ENCODE data around the gene LSM14A. TPM values are rescaled to one million over a fixed set of nuclear protein-coding genes. Genes with fewer than 3 reads are reported as not detected.
"Not testable (repeated sequence)": the region's sequence is repeated elsewhere in the genome, so short reads cannot be mapped to it uniquely, and the experiment has no call there.

Gene LSM14A
- total RNA-seq, 1 experiment from 2014 or later, result 171 TPM

- H3K4me1 ChIP-seq (ENCODE audit: low read length), result peaks cover 96% of the 10 kb centered on the region
- H3K27ac ChIP-seq (ENCODE audit: low read length), result peak overlapping the region; percentile 90
- H3K4me3 ChIP-seq (ENCODE audit: low read length), result no peak overlapping the region
- H4K20me1 ChIP-seq (ENCODE audit: insufficient read depth, low read depth, low read length), result peaks cover 90% of the 10 kb centered on the region
- no peaks in the 10 kb centered on the region for H3K27me3 ChIP-seq (ENCODE audit: low read length)
- no peaks in the 10 kb centered on the region for H3K9me3 ChIP-seq (ENCODE audit: low read length)
- H3K4me2 ChIP-seq (ENCODE audit: low read depth, low read length, poor library complexity, severe bottlenecking), result peak overlapping the region; percentile 70
- DNase-seq, result no peak
- H3K36me3 ChIP-seq (ENCODE audit: insufficient read depth, low read length), result peaks cover 6% of the 10 kb centered on the region
- H2AFZ ChIP-seq (ENCODE audit: low read length), result no peak overlapping the region
- peaks cover 100% of the 10 kb centered on the region for H3K79me2 ChIP-seq (ENCODE audit: low read length)
- H3K9ac ChIP-seq (ENCODE audit: low read length), result no peak overlapping the region
- no peaks in the 10 kb centered on the region for H3K9me2 ChIP-seq (replicated peaks; ENCODE audit: insufficient read depth, low read length)
These were observed 17.1 kb downstream of the LSM14A start for GRCh38 chr19:34189199-34189916.

- H3K27ac ChIP-seq (ENCODE audit: low read length), result peak overlapping the region; percentile 90
- H3K4me3 ChIP-seq (ENCODE audit: low read length), result no peak overlapping the region
- H3K9ac ChIP-seq (ENCODE audit: low read length), result no peak overlapping the region
- H3K36me3 ChIP-seq (ENCODE audit: insufficient read depth, low read length), result peaks cover 13% of the 10 kb centered on the region
- no peaks in the 10 kb centered on the region for H3K9me2 ChIP-seq (replicated peaks; ENCODE audit: insufficient read depth, low read length)
- H3K4me1 ChIP-seq (ENCODE audit: low read length), result peaks cover 93% of the 10 kb centered on the region
- H4K20me1 ChIP-seq (ENCODE audit: insufficient read depth, low read depth, low read length), result peaks cover 90% of the 10 kb centered on the region
- peaks cover 100% of the 10 kb centered on the region for H3K79me2 ChIP-seq (ENCODE audit: low read length)
- H3K4me2 ChIP-seq (ENCODE audit: low read depth, low read length, poor library complexity, severe bottlenecking), result peak overlapping the region; percentile 70
- DNase-seq, result no peak
- no peaks in the 10 kb centered on the region for H3K27me3 ChIP-seq (ENCODE audit: low read length)
- no peaks in the 10 kb centered on the region for H3K9me3 ChIP-seq (ENCODE audit: low read length)
- no peak overlapping the region for H2AFZ ChIP-seq (ENCODE audit: low read length)
These were observed 17.7 kb downstream of the LSM14A start for GRCh38 chr19:34189917-34190425.

- Histone ChIP-seq H3K4me2 (ENCODE audit: low read depth, low read length, poor library complexity, severe bottlenecking) (peak overlapping the region; percentile 70), H3K4me1 (ENCODE audit: low read length) (peaks cover 78% of the 10 kb centered on the region)
- DNase-seq, result no peak
These were observed 19.2 kb downstream of the LSM14A start for GRCh38 chr19:34191355-34191962.

GRCh38 chr19:34193439-34193838 is 21.1 kb downstream of the LSM14A start:
- peak overlapping the region; percentile 70 for H3K4me2 ChIP-seq (ENCODE audit: low read depth, low read length, poor library complexity, severe bottlenecking)
- no peaks in the 10 kb centered on the region for H3K9me2 ChIP-seq (replicated peaks; ENCODE audit: insufficient read depth, low read length)
- H3K27me3 ChIP-seq (ENCODE audit: low read length), result no peaks in the 10 kb centered on the region
- DNase-seq, result peak; percentile 92
- peak overlapping the region; percentile 9 for H3K9ac ChIP-seq (ENCODE audit: low read length)
- H3K36me3 ChIP-seq (ENCODE audit: insufficient read depth, low read length), result peaks cover 37% of the 10 kb centered on the region
- peaks cover 62% of the 10 kb centered on the region for H3K4me1 ChIP-seq (ENCODE audit: low read length)
- peak overlapping the region; percentile 90 for H3K27ac ChIP-seq (ENCODE audit: low read length)
- peaks cover 58% of the 10 kb centered on the region for H4K20me1 ChIP-seq (ENCODE audit: insufficient read depth, low read depth, low read length)
- H3K4me3 ChIP-seq (ENCODE audit: low read length), result peak overlapping the region; percentile 26; the same call in 1 of the 2 replicates
- no peak overlapping the region for H2AFZ ChIP-seq (ENCODE audit: low read length)
- no peaks in the 10 kb centered on the region for H3K9me3 ChIP-seq (ENCODE audit: low read length)
- peaks cover 91% of the 10 kb centered on the region for H3K79me2 ChIP-seq (ENCODE audit: low read length)

More at GRCh38 chr19:34191355-34191962, 19.2 kb downstream of the LSM14A start:
- Histone ChIP-seq H3K9me2 (replicated peaks; ENCODE audit: insufficient read depth, low read length) (no peaks in the 10 kb centered on the region), H3K9ac (ENCODE audit: low read length) (no peak overlapping the region), H3K4me3 (ENCODE audit: low read length) (no peak overlapping the region), H3K36me3 (ENCODE audit: insufficient read depth, low read length) (peaks cover 23% of the 10 kb centered on the region), H3K79me2 (ENCODE audit: low read length) (peaks cover 98% of the 10 kb centered on the region), H4K20me1 (ENCODE audit: insufficient read depth, low read depth, low read length) (peaks cover 76% of the 10 kb centered on the region), H3K27me3 (ENCODE audit: low read length) (no peaks in the 10 kb centered on the region), H3K9me3 (ENCODE audit: low read length) (no peaks in the 10 kb centered on the region), H3K27ac (ENCODE audit: low read length) (peak overlapping the region; percentile 90), H2AFZ (ENCODE audit: low read length) (no peak overlapping the region)

- Histone ChIP-seq H3K4me2 (ENCODE audit: low read depth, low read length, poor library complexity, severe bottlenecking) (peak overlapping the region; percentile 70), H3K9ac (ENCODE audit: low read length) (no peak overlapping the region), H3K79me2 (ENCODE audit: low read length) (peaks cover 87% of the 10 kb centered on the region), H3K27me3 (ENCODE audit: low read length) (no peaks in the 10 kb centered on the region), H4K20me1 (ENCODE audit: insufficient read depth, low read depth, low read length) (peaks cover 55% of the 10 kb centered on the region), H3K9me3 (ENCODE audit: low read length) (no peaks in the 10 kb centered on the region), H3K9me2 (replicated peaks; ENCODE audit: insufficient read depth, low read length) (no peaks in the 10 kb centered on the region), H2AFZ (ENCODE audit: low read length) (no peak overlapping the region), H3K27ac (ENCODE audit: low read length) (peak overlapping the region; percentile 90), H3K36me3 (ENCODE audit: insufficient read depth, low read length) (peaks cover 37% of the 10 kb centered on the region), H3K4me3 (ENCODE audit: low read length) (no peak overlapping the region), H3K4me1 (ENCODE audit: low read length) (peaks cover 57% of the 10 kb centered on the region)
- no peak for DNase-seq
These were observed 21.6 kb downstream of the LSM14A start for GRCh38 chr19:34193876-34194275.

GRCh38 chr19:34201133-34201532 is 28.8 kb downstream of the LSM14A start:
- Histone ChIP-seq H3K36me3 (ENCODE audit: insufficient read depth, low read length) (peaks cover 40% of the 10 kb centered on the region), H3K27ac (ENCODE audit: low read length) (peak overlapping the region; percentile 41; the same call in 1 of the 2 replicates)

GRCh38 chr19:34205324-34205723 is 33.0 kb downstream of the LSM14A start:
- not testable (repeated sequence) for H3K9ac ChIP-seq (ENCODE audit: low read length); DNase-seq; H3K4me3 ChIP-seq (ENCODE audit: low read length); H2AFZ ChIP-seq (ENCODE audit: low read length); H3K9me3 ChIP-seq (ENCODE audit: low read length); H4K20me1 ChIP-seq (ENCODE audit: insufficient read depth, low read depth, low read length); H3K4me2 ChIP-seq (ENCODE audit: low read depth, low read length, poor library complexity, severe bottlenecking); H3K27ac ChIP-seq (ENCODE audit: low read length); H3K27me3 ChIP-seq (ENCODE audit: low read length); H3K9me2 ChIP-seq (replicated peaks; ENCODE audit: insufficient read depth, low read length)
- H3K79me2 ChIP-seq (ENCODE audit: low read length), result peaks cover 68% of the 10 kb centered on the region
- peaks cover 18% of the 10 kb centered on the region for H3K4me1 ChIP-seq (ENCODE audit: low read length)
- peaks cover 47% of the 10 kb centered on the region for H3K36me3 ChIP-seq (ENCODE audit: insufficient read depth, low read length)

More at GRCh38 chr19:34201133-34201532, 28.8 kb downstream of the LSM14A start:
- Histone ChIP-seq H3K4me3 (ENCODE audit: low read length) (no peak overlapping the region), H2AFZ (ENCODE audit: low read length) (no peak overlapping the region), H3K79me2 (ENCODE audit: low read length) (peaks cover 74% of the 10 kb centered on the region), H3K9me3 (ENCODE audit: low read length) (no peaks in the 10 kb centered on the region), H3K4me1 (ENCODE audit: low read length) (peaks cover 19% of the 10 kb centered on the region), H3K9ac (ENCODE audit: low read length) (no peak overlapping the region), H3K27me3 (ENCODE audit: low read length) (no peaks in the 10 kb centered on the region), H4K20me1 (ENCODE audit: insufficient read depth, low read depth, low read length) (0 out of 2 replicates have a peak, but pooled peaks cover 5% of the 10 kb centered on the region), H3K4me2 (ENCODE audit: low read depth, low read length, poor library complexity, severe bottlenecking) (no peak overlapping the region), H3K9me2 (replicated peaks; ENCODE audit: insufficient read depth, low read length) (no peaks in the 10 kb centered on the region)
- DNase-seq, result no peak

- no peaks in the 10 kb centered on the region; the same call in 1 of the 2 replicates for H4K20me1 ChIP-seq (ENCODE audit: insufficient read depth, low read depth, low read length)
These were observed 36.1 kb downstream of the LSM14A start for GRCh38 chr19:34208291-34208884.

More at GRCh38 chr19:34208291-34208884, 36.1 kb downstream of the LSM14A start:
- Histone ChIP-seq H3K4me1 (ENCODE audit: low read length) (peaks cover 6% of the 10 kb centered on the region), H3K79me2 (ENCODE audit: low read length) (peaks cover 66% of the 10 kb centered on the region), H3K9ac (ENCODE audit: low read length) (no peak overlapping the region), H3K27me3 (ENCODE audit: low read length) (no peaks in the 10 kb centered on the region), H3K27ac (ENCODE audit: low read length) (no peak overlapping the region), H3K4me3 (ENCODE audit: low read length) (no peak overlapping the region), H3K9me3 (ENCODE audit: low read length) (no peaks in the 10 kb centered on the region), H3K4me2 (ENCODE audit: low read depth, low read length, poor library complexity, severe bottlenecking) (no peak overlapping the region), H3K36me3 (ENCODE audit: insufficient read depth, low read length) (peaks cover 42% of the 10 kb centered on the region; the same call in 1 of the 2 replicates), H3K9me2 (replicated peaks; ENCODE audit: insufficient read depth, low read length) (no peaks in the 10 kb centered on the region), H2AFZ (ENCODE audit: low read length) (no peak overlapping the region)
- DNase-seq, result no peak

Data from Karpas-422 (cell line).